Measurements from ENCODE around the gene NTHL1.

DNA sequence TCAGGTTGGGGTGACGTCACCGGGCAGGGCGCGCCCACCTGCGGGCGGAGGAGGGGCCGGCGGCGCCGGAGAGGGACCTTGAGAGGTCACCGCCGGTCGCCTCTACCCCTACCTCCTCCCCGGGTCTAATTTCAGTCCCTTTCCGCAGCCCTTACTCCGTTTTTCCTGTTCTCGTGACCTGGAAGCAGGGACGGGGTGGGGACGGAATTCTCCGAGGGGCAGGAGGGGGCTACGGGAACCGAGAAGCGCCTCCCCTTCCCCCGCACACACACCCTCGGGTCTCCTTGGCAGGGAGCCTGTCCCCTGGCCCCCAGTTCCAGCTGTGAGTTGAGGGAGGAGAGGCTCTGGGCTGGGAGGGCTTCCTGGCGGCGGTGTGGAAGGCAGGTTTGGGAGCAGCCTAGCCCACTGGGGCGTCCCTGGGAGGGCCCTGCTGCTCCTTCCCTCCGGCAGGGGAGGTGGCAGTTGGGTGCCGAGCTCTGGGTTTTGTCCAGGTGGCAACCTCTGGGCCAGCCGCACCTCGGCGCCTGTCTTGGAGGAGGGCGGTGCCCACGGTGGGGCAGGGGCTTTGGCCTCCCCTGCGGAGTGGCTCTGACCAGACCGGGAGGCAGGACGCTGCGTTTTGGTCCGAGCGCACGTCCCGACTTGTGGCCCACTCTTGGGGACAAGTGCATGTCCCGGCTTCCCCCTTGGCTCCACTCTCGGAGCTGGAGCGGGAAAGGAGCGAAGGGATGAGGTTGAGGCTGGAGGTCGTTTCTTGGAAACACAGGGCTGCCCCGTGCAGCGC, 57.1 kb downstream of the NTHL1 start:
- TF ChIP-seq, protein P1, sequence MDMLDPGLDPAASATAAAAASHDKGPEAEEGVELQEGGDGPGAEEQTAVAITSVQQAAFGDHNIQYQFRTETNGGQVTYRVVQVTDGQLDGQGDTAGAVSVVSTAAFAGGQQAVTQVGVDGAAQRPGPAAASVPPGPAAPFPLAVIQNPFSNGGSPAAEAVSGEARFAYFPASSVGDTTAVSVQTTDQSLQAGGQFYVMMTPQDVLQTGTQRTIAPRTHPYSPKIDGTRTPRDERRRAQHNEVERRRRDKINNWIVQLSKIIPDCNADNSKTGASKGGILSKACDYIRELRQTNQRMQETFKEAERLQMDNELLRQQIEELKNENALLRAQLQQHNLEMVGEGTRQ (IDR thresholded peaks at IDR 0.05; ENCODE audit: low read length), result no peak
- TF ChIP-seq, protein P2, sequence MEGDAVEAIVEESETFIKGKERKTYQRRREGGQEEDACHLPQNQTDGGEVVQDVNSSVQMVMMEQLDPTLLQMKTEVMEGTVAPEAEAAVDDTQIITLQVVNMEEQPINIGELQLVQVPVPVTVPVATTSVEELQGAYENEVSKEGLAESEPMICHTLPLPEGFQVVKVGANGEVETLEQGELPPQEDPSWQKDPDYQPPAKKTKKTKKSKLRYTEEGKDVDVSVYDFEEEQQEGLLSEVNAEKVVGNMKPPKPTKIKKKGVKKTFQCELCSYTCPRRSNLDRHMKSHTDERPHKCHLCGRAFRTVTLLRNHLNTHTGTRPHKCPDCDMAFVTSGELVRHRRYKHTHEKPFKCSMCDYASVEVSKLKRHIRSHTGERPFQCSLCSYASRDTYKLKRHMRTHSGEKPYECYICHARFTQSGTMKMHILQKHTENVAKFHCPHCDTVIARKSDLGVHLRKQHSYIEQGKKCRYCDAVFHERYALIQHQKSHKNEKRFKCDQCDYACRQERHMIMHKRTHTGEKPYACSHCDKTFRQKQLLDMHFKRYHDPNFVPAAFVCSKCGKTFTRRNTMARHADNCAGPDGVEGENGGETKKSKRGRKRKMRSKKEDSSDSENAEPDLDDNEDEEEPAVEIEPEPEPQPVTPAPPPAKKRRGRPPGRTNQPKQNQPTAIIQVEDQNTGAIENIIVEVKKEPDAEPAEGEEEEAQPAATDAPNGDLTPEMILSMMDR (IDR thresholded peaks at IDR 0.05; ENCODE audit: control extremely low read depth in 1 of 3, insufficient read depth in 1 of 3, low read depth in 1 of 3, low read length in 3 of 3), result no peak

All from H1 (cell line).